Lung (tissue), 12 donors: ENCODE results near the gene CACNB1. TPM values are rescaled to one million over a fixed set of nuclear protein-coding genes. Genes with fewer than 3 reads are reported as not detected.

Experiments
- ATAC-seq: fragments of 200-7000 bp; cut with Tn5 transposase; one replicate; pipeline ENCODE4 v1.9.1; 2020; ENCODE audit warnings: moderate number of reproducible peaks; ENCODE audit not compliant: insufficient read depth, low FRiP score
- DNase-seq, 3 donors: peaks; one replicate each; pipeline ENCODE4 v3.0.0-alpha.2; 2013 to 2017
- H3K27ac ChIP-seq, 2 donors: one replicate each; pipeline ENCODE4 v1.5.1; 2013; ENCODE audit warnings: mild to moderate bottlenecking in 2 of 2, moderate library complexity in 2 of 2, control low read depth in 1 of 2, inconsistent platforms in 1 of 2, low read depth in 1 of 2, low read length in 1 of 2
- H3K27me3 ChIP-seq, 3 donors: one replicate each; pipeline ENCODE4 v1.5.1; 2013; ENCODE audit warnings: low read length in 2 of 3; ENCODE audit not compliant: control insufficient read depth in 3 of 3, insufficient read depth in 3 of 3
- H3K36me3 ChIP-seq, 4 donors: one replicate each; pipeline ENCODE4 v1.5.1; 2013; ENCODE audit warnings: low read length in 4 of 4, mild to moderate bottlenecking in 1 of 4, moderate library complexity in 1 of 4; ENCODE audit not compliant: control insufficient read depth in 4 of 4, insufficient read depth in 4 of 4
- H3K4me1 ChIP-seq, 5 donors: one replicate each; pipeline ENCODE4 v1.5.1; 2013; ENCODE audit warnings: low read length in 5 of 5, mild to moderate bottlenecking in 2 of 5, moderate library complexity in 1 of 5; ENCODE audit not compliant: control insufficient read depth in 5 of 5, insufficient read depth in 5 of 5
- H3K4me3 ChIP-seq: one replicate; pipeline ENCODE4 v1.5.1; 2013; ENCODE audit warnings: mild to moderate bottlenecking, control low read depth, moderate library complexity
- H3K9ac ChIP-seq, 2 donors: one replicate each; pipeline ENCODE4 v1.5.1; 2013; ENCODE audit warnings: low read length in 2 of 2, control low read depth in 1 of 2; ENCODE audit not compliant: insufficient read depth in 1 of 2
- H3K9me3 ChIP-seq, 4 donors: one replicate each; pipeline ENCODE4 v1.5.1; 2013; ENCODE audit warnings: low read length in 3 of 4, mild to moderate bottlenecking in 1 of 4, moderate library complexity in 1 of 4; ENCODE audit not compliant: control insufficient read depth in 4 of 4, insufficient read depth in 3 of 4
- WGBS, 2 donors: extraction: QIAGEN DNeasy Blood & Tissue Kit; methylation state at CpG; one replicate each; pipeline ENCODE4 v1.1.7; 2013; 5-methylcytosine and 5-hydroxymethylcytosine counted together
- polyA plus RNA-seq, 2 donors: library from polyadenylated mRNA; stranded (reverse); fragments of 200-250 nt; gene quantifications; one replicate each; pipeline ENCODE4 v1.2.1, GENCODE V29; 2013
- total RNA-seq, 2 donors: library from RNA; depleted of rRNA in 1 of 2; stranded (reverse); fragments of >200 nt in 1 of 2; gene quantifications; one replicate each; pipeline ENCODE4 v1.2.1, GENCODE V29; 2014 to 2021
- TF ChIP-seq, protein P1 (sequence below): IDR thresholded peaks from 2 replicates; pipeline ENCODE4 v1.5.1; 2012; ENCODE audit warnings: mild to moderate bottlenecking; ENCODE audit errors: control extremely low read depth, extremely low read depth
- donor health status: control.
- donor health status: control.
- donor health status: Bipolar disorder and iron deficiency.
- donor health status: healthy.
- donor health status: DM: yes; HTN: yes; CAD: no.

The CACNB1 gene
- total and polyA plus RNA-seq, 4 donors: 6.8 to 49.6 (median 21.7) TPM

- peak overlapping the region; percentile 71 to 82 for H3K27ac ChIP-seq
- H3K4me3 ChIP-seq: peak overlapping the region; percentile 43
- no peaks in the 10 kb centered on the region for H3K9me3 ChIP-seq
- no peaks in the 10 kb centered on the region for H3K36me3 ChIP-seq
- peak; percentile 96 to 97 (median 97) for DNase-seq
- H3K27me3 ChIP-seq: peaks cover 0 to 19% (median 8%) of the 10 kb centered on the region in 3 donors
- peak overlapping the region in 1 of 2 donors; percentile 85 for H3K9ac ChIP-seq
- 0% methylated on average over 16 of the region's 16 CpGs for WGBS, 2 donors
- TF ChIP-seq, protein P1, sequence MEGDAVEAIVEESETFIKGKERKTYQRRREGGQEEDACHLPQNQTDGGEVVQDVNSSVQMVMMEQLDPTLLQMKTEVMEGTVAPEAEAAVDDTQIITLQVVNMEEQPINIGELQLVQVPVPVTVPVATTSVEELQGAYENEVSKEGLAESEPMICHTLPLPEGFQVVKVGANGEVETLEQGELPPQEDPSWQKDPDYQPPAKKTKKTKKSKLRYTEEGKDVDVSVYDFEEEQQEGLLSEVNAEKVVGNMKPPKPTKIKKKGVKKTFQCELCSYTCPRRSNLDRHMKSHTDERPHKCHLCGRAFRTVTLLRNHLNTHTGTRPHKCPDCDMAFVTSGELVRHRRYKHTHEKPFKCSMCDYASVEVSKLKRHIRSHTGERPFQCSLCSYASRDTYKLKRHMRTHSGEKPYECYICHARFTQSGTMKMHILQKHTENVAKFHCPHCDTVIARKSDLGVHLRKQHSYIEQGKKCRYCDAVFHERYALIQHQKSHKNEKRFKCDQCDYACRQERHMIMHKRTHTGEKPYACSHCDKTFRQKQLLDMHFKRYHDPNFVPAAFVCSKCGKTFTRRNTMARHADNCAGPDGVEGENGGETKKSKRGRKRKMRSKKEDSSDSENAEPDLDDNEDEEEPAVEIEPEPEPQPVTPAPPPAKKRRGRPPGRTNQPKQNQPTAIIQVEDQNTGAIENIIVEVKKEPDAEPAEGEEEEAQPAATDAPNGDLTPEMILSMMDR: no peak
- peak; percentile 73 for ATAC-seq
- H3K4me1 ChIP-seq: peaks cover 0 to 18% (median 0%) of the 10 kb centered on the region in 5 donors
Measured at GRCh38 chr17:39153599-39154051, 43.8 kb downstream of the CACNB1 start.

GRCh38 chr17:39151943-39152818 lies 45.3 kb downstream of the CACNB1 start:
- Histone ChIP-seq H3K4me3 (peak overlapping the region; percentile 16), H3K27me3 (peaks cover 0 to 22% (median 8%) of the 10 kb centered on the region in 3 donors), H3K4me1 (peaks cover 0 to 18% (median 0%) of the 10 kb centered on the region in 5 donors), H3K9ac (no peak overlapping the region), H3K9me3 (no peaks in the 10 kb centered on the region), H3K27ac (no peak overlapping the region), H3K36me3 (no peaks in the 10 kb centered on the region)
- TF ChIP-seq, protein P1: no peak
- 11 to 16% methylated on average over 25 of the region's 25 CpGs for WGBS, 2 donors
- ATAC-seq: no peak
- DNase-seq: no peak

DNA sequence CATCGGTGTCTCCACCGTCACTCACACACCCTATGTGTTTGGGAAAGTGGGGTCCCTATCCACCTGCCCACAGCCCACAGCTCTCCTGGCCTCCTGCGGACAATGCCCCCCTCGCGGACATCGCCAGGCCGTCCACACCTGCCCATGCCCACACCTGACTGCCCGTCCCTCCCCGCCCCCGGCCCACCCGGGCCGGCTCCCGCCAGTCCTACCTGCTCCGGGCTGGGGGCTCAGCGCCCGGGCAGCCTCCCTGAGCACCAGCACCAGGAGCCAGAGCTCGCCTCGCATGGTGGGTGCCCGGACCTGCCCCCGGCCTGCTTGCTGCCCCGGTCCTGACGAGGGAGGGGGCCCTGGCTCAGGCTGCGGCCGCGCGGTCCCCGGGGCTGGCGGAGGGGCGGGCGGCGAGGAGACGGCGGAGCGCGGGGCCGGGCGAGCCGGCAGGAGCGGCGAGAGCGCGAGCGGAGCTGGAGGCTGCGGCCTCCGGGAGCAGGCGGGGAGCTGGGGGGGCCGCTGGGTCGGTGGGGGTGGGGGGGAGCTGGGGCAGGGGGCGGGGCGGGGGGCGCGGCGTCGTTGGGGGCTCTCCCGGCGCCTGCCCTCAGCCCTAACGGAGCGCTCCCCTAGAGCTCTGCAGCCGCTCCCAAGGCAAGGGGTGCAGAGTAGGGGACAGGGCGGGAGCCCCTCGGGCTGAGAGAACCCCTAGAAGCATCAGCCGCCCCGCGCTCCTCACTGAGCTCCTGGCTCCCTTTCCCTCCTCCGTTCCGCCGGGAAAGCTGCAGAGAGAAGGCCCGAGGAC lies 46.1 kb downstream of the CACNB1 start, which contains the start of gene PLXDC1:
PLXDC1 (minus strand) TSS at position 488 of the 793 bp plus-strand sequence; CDS start at position 288, 200 bp downstream.
- Histone ChIP-seq H3K27me3 (peaks cover 0 to 22% (median 8%) of the 10 kb centered on the region in 3 donors), H3K9me3 (no peaks in the 10 kb centered on the region), H3K27ac (no peak within 1 kb of the TSS), H3K4me3 (peak within 1 kb of the TSS; percentile 16), H3K36me3 (no peaks in the 10 kb centered on the region), H3K4me1 (peaks cover 0 to 18% (median 0%) of the 10 kb centered on the region in 5 donors), H3K9ac (no peak within 1 kb of the TSS)
- TF ChIP-seq, protein P1: no peak
- DNase-seq (no peak), ATAC-seq (no peak)
- whole genome bisulfite sequencing, 2 donors: 1% methylated on average over 34 to 67 of the region's 68 CpGs
